Measurements from ENCODE around the gene C1QTNF9B.
"Not testable (repeated sequence)": the region's sequence is repeated elsewhere in the genome, so short reads cannot be mapped to it uniquely, and the experiment has no call there.

The C1QTNF9B gene

GRCh38 chr13:23893791-23894190, 3.5 kb downstream of the C1QTNF9B start:
- DNase-seq: not testable (repeated sequence)

GRCh38 chr13:23889615-23890607, 7.4 kb downstream of the C1QTNF9B start:
- DNase-seq: no peak

GRCh38 chr13:23888658-23889614, 8.4 kb downstream of the C1QTNF9B start, which contains the start of gene MIPEP:
TSS of gene MIPEP (minus strand) at chr13:23889400. CDS start at chr13:23889320, 80 bp downstream.
- peak; percentile 95 for DNase-seq

- DNase-seq: not testable (repeated sequence)
Measured at GRCh38 chr13:23884361-23884760, 12.9 kb downstream of the C1QTNF9B start.

GRCh38 chr13:23883255-23883654, 14.0 kb downstream of the C1QTNF9B start:
- DNase-seq: no peak

GRCh38 chr13:23881402-23881800, 15.9 kb downstream of the C1QTNF9B start:
- DNase-seq: not testable (repeated sequence)

GRCh38 chr13:23880493-23881401, 16.6 kb downstream of the C1QTNF9B start:
- not testable (repeated sequence) for DNase-seq

GRCh38 chr13:23877286-23877685, 20.0 kb downstream of the C1QTNF9B start:
- no peak for DNase-seq

GRCh38 chr13:23876265-23876664, 21.0 kb downstream of the C1QTNF9B start:
- no peak for DNase-seq

- DNase-seq: no peak
Measured at GRCh38 chr13:23871616-23872220, 25.6 kb downstream of the C1QTNF9B start.

GRCh38 chr13:23870356-23871140, 26.8 kb downstream of the C1QTNF9B start:
- no peak for DNase-seq

GRCh38 chr13:23868521-23868920, 28.8 kb downstream of the C1QTNF9B start:
- DNase-seq: no peak

- no peak for DNase-seq
Measured at GRCh38 chr13:23867027-23867491, 30.2 kb downstream of the C1QTNF9B start.

GRCh38 chr13:23866420-23867026, 30.8 kb downstream of the C1QTNF9B start:
- DNase-seq: no peak

GRCh38 chr13:23865906-23866305, 31.4 kb downstream of the C1QTNF9B start:
- no peak for DNase-seq

GRCh38 chr13:23865026-23865425, 32.3 kb downstream of the C1QTNF9B start:
- no peak for DNase-seq

- DNase-seq: no peak
Measured at GRCh38 chr13:23861310-23861709, 36.0 kb downstream of the C1QTNF9B start.

- DNase-seq: no peak
Measured at GRCh38 chr13:23859904-23860303, 37.4 kb downstream of the C1QTNF9B start.

GRCh38 chr13:23859455-23859854, 37.8 kb downstream of the C1QTNF9B start:
- DNase-seq: no peak

- no peak for DNase-seq
Measured at GRCh38 chr13:23858546-23858945, 38.8 kb downstream of the C1QTNF9B start.

Data from stimulated activated CD4-positive, alpha-beta T cell treated with anti-CD3 and anti-CD28 coated beads, Interleukin-15, amount 100 ng/mL, for 24 hours (primary cell).